Stromal cell of bone marrow (primary cell): ENCODE results near the gene CCM2L.
A peak's percentile ranks its signal among the peaks of the same experiment; 100 is the strongest.

Source experiments
- DNase-seq: peaks from one replicate; pipeline ENCODE4 v3.0.0-alpha.2; 2012; ENCODE audit warnings: low read depth

CCM2L gene

GRCh38 chr20:32059189-32059588, 49.0 kb downstream of the CCM2L start:
- no peak for DNase-seq

GRCh38 chr20:32062776-32063170, 52.5 kb downstream of the CCM2L start:
- DNase-seq, result no peak

GRCh38 chr20:32063695-32064094, 53.5 kb downstream of the CCM2L start:
- no peak for DNase-seq

- DNase-seq, result no peak
These were observed 54.4 kb downstream of the CCM2L start for GRCh38 chr20:32064667-32065066.

GRCh38 chr20:32067234-32067821, 57.1 kb downstream of the CCM2L start:
- peak; percentile 85 for DNase-seq

GRCh38 chr20:32068174-32068573, 57.9 kb downstream of the CCM2L start:
- DNase-seq, result no peak

GRCh38 chr20:32069711-32070110, 59.5 kb downstream of the CCM2L start:
- DNase-seq, result no peak

GRCh38 chr20:32070282-32070681, 60.0 kb downstream of the CCM2L start:
- no peak for DNase-seq

- DNase-seq, result no peak
These were observed 60.5 kb downstream of the CCM2L start for GRCh38 chr20:32070690-32071213.

- DNase-seq, result no peak
These were observed 61.3 kb downstream of the CCM2L start for GRCh38 chr20:32071395-32072167.

- DNase-seq, result no peak
These were observed 62.0 kb downstream of the CCM2L start for GRCh38 chr20:32072168-32072750.

GRCh38 chr20:32075534-32075933, 65.3 kb downstream of the CCM2L start:
- DNase-seq, result no peak

- no peak for DNase-seq
These were observed 67.0 kb downstream of the CCM2L start for GRCh38 chr20:32077190-32077589.

- no peak for DNase-seq
These were observed 68.1 kb downstream of the CCM2L start for GRCh38 chr20:32078322-32078721.

- DNase-seq, result no peak
These were observed 68.6 kb downstream of the CCM2L start for GRCh38 chr20:32078791-32079190.

- no peak for DNase-seq
These were observed 69.4 kb downstream of the CCM2L start for GRCh38 chr20:32079655-32080109.

GRCh38 chr20:32080783-32081182, 70.5 kb downstream of the CCM2L start:
- DNase-seq, result no peak
